Suprapubic skin (tissue), 4 donors: ENCODE results near the gene PCSK5. TPM values are rescaled to one million over a fixed set of nuclear protein-coding genes. Genes with fewer than 3 reads are reported as not detected.

ENCODE experiments used
- DNase-seq, 2 donors: peaks; one replicate each; pipeline ENCODE4 v3.0.0-alpha.2; 2019; ENCODE audit warnings: low spot score in 2 of 2
- H3K27ac ChIP-seq: fragments of 200-600 bp; sonication (generic); one replicate; pipeline ENCODE4 v1.5.1; 2019
- H3K27me3 ChIP-seq: fragments of 200-600 bp; sonication (generic); one replicate; pipeline ENCODE4 v1.5.1; 2019
- H3K36me3 ChIP-seq: fragments of 200-600 bp; sonication (generic); one replicate; pipeline ENCODE4 v1.5.1; 2019
- H3K4me1 ChIP-seq: fragments of 200-600 bp; sonication (generic); one replicate; pipeline ENCODE4 v1.5.1; 2019
- H3K4me3 ChIP-seq: fragments of 200-600 bp; sonication (generic); one replicate; pipeline ENCODE4 v1.5.1; 2019; ENCODE audit warnings: mild to moderate bottlenecking
- H3K9me3 ChIP-seq: fragments of 200-600 bp; sonication (generic); one replicate; pipeline ENCODE4 v1.5.1; 2019
- CTCF ChIP-seq, 2 donors: fragments of 200-600 bp in 1 of 2; fragments of 450-650 bp in 1 of 2; sonication (generic) in 1 of 2; IDR thresholded peaks; one replicate each; pipeline ENCODE4 v1.5.1; 2016 to 2019; ENCODE audit warnings: antibody characterized with exemption in 2 of 2, mild to moderate bottlenecking in 1 of 2, moderate library complexity in 1 of 2
- EP300 ChIP-seq: sonication (generic); formaldehyde crosslinking; IDR thresholded peaks from one replicate; pipeline ENCODE4 v1.6.1; 2017; ENCODE audit warnings: antibody characterized with exemption
- POLR2A ChIP-seq, 2 donors: fragments of 450-650 bp; IDR thresholded peaks; one replicate each; pipeline ENCODE4 v1.6.1; 2017; ENCODE audit warnings: antibody characterized with exemption in 2 of 2, mild to moderate bottlenecking in 2 of 2, moderate library complexity in 2 of 2
- POLR2AphosphoS5 ChIP-seq, 3 donors: sonication (generic); formaldehyde crosslinking; IDR thresholded peaks; one replicate each; pipeline ENCODE4 v1.6.1; 2017; ENCODE audit warnings: antibody characterized with exemption in 3 of 3
- WGBS: methylation state at CpG from one replicate; pipeline ENCODE4 v1.1.5; 2018; 5-methylcytosine and 5-hydroxymethylcytosine counted together
- total RNA-seq, 4 donors: library from RNA; depleted of rRNA; stranded (reverse); fragments of >200 nt; gene quantifications; one replicate each; pipeline ENCODE4 v1.1.0, GENCODE V29; 2016

The PCSK5 gene
- total RNA-seq, 4 donors from 2014 or later: 5.2 to 10.8 (median 7.3) TPM

DNA sequence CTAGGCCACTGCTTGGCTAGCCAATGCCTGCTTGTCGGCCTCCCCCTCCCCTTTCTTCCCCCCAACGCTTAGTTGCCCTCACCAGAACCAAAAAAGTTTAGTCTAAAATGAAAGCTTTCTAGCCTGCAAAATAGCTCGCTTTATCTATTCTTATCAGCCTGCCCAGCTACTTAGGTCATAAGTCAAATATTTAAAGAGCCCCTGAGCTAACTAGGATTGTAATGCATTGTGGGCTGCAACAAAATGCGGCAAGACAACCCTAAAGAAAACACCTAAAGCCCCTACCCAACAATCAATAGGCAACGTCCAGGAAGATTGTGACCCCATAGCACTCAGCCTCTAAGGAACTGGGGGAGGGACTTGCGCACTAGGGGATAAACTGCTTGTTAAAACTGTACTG lies 38.6 kb upstream of the PCSK5 start:
- TF ChIP-seq POLR2AphosphoS5 (IDR thresholded peaks at IDR 0.05) (no peak), POLR2A (IDR thresholded peaks at IDR 0.05) (no peak), EP300 (no peak), CTCF (IDR thresholded peaks at IDR 0.05) (no peak)
- no peak for DNase-seq
- WGBS: 79% methylated on average over 6 of the region's 6 CpGs
- Histone ChIP-seq H3K36me3 (no peaks in the 10 kb centered on the region), H3K4me3 (no peak overlapping the region), H3K4me1 (no peaks in the 10 kb centered on the region), H3K9me3 (no peaks in the 10 kb centered on the region), H3K27ac (no peak overlapping the region), H3K27me3 (no peaks in the 10 kb centered on the region)

- H3K4me1 ChIP-seq: no peaks in the 10 kb centered on the region
- H3K27me3 ChIP-seq: no peaks in the 10 kb centered on the region
- 86% methylated on average over 4 of the region's 4 CpGs for WGBS
- no peak for TF ChIP-seq POLR2A (IDR thresholded peaks at IDR 0.05)
- no peak for TF ChIP-seq CTCF (IDR thresholded peaks at IDR 0.05)
- TF ChIP-seq POLR2AphosphoS5 (IDR thresholded peaks at IDR 0.05): no peak
- TF ChIP-seq EP300: no peak
- H3K27ac ChIP-seq: no peak overlapping the region
- DNase-seq: no peak
- no peaks in the 10 kb centered on the region for H3K9me3 ChIP-seq
- H3K4me3 ChIP-seq: no peak overlapping the region
- H3K36me3 ChIP-seq: no peaks in the 10 kb centered on the region
Measured at GRCh38 chr9:75852746-75853145, 37.7 kb upstream of the PCSK5 start.

DNA sequence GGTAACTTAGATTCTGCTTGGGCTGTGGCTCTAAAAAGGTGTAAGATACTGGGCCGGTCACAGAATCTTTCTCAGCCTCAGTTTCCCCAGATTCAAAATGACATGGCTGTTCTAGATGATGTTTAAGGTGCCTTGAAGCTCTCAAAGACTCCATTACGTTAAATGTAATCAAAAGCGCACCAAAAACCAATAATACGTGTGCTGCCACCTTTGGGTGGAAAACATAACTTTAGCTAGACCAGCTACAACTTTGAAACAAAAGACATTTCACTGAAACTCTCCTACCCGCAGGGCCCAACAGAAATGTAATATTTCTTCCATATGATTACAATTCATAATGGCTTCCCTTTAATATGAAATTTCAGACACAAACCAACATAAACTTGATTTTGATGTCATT lies 35.0 kb upstream of the PCSK5 start:
- Histone ChIP-seq H3K27ac (no peak overlapping the region), H3K9me3 (no peaks in the 10 kb centered on the region), H3K4me3 (no peak overlapping the region), H3K4me1 (no peaks in the 10 kb centered on the region), H3K36me3 (no peaks in the 10 kb centered on the region), H3K27me3 (no peaks in the 10 kb centered on the region)
- WGBS: 53% methylated on average over 5 of the region's 5 CpGs
- no peak for TF ChIP-seq POLR2A (IDR thresholded peaks at IDR 0.05)
- DNase-seq: no peak

DNA sequence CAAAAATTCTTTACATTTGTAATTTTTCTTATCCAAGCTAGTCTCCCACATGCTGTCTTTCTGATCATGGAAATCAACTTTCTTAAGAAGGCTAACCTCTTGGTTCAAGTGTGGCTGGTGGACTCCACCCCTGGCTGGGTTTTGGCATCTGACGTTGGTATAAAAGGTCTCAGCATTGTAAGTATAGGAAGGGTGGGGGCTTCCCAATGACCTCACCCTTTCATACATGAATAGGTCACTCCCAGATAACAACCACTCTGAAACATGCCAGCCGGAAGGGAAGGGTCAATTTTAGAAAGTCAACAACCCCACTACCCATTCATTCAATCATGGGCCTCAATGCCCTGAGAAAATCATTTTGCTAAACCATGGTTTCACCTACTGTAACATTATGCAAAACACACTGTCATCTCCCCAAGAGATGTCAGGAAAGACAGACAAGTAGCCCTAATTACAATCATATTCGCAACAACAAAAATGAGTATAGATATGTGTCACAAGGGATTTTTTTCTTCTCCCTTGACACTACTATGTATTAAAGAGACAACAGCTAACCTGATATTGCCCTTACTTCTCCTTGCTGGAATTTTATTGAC lies 31.9 kb upstream of the PCSK5 start:
- no peaks in the 10 kb centered on the region for H3K27me3 ChIP-seq
- WGBS: 81% methylated on average over 3 of the region's 3 CpGs

DNA sequence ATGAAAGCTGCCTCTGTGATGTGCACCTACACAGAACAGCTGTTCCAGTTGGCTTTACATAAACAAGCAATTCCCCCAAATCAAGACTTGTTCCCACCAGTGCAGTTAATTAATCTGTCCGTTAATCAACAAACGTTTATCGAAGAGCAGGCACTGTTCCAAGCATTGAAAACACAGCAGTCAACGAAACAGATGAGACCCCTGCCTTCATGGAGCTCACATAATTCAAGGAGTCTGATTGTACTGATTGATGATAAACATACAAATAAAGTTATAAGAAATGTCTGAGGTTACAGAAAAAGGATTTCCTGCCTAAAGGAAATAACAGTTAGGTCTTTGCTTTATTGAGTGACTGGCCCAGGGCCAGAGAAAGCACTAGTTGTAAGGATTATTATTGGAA lies 26.2 kb upstream of the PCSK5 start:
- Histone ChIP-seq H3K27me3 (peaks cover 4% of the 10 kb centered on the region), H3K27ac (no peak overlapping the region), H3K9me3 (no peaks in the 10 kb centered on the region), H3K36me3 (no peaks in the 10 kb centered on the region), H3K4me3 (no peak overlapping the region), H3K4me1 (no peaks in the 10 kb centered on the region)
- TF ChIP-seq POLR2AphosphoS5 (IDR thresholded peaks at IDR 0.05) (no peak), EP300 (no peak), POLR2A (IDR thresholded peaks at IDR 0.05) (no peak), CTCF (IDR thresholded peaks at IDR 0.05) (no peak)
- 35% methylated on average over 4 of the region's 4 CpGs for WGBS
- DNase-seq: no peak

More for the DNA sequence above, 31.9 kb upstream of the PCSK5 start:
- DNase-seq: no peak
- TF ChIP-seq POLR2A (IDR thresholded peaks at IDR 0.05) (no peak), CTCF (IDR thresholded peaks at IDR 0.05) (no peak), EP300 (no peak), POLR2AphosphoS5 (IDR thresholded peaks at IDR 0.05) (no peak)
- no peaks in the 10 kb centered on the region for H3K36me3 ChIP-seq
- H3K9me3 ChIP-seq: no peaks in the 10 kb centered on the region
- H3K27ac ChIP-seq: no peak overlapping the region
- H3K4me3 ChIP-seq: no peak overlapping the region
- no peaks in the 10 kb centered on the region for H3K4me1 ChIP-seq
